Right atrium auricular region (tissue), 2 donors: ENCODE data around the gene MYL11. TPM values are rescaled to one million over a fixed set of nuclear protein-coding genes. Genes with fewer than 3 reads are reported as not detected.

ENCODE experiments used
- DNase-seq: peaks from one replicate; pipeline ENCODE4 v3.0.0-alpha.2; 2019; ENCODE audit warnings: low spot score
- H3K27ac ChIP-seq, 2 donors: fragments of 200-600 bp; sonication (generic); 1 replicate in 1 of 2; 2 replicates in 1 of 2; pipeline ENCODE4 v1.5.1; 2016 to 2019
- H3K27me3 ChIP-seq, 2 donors: fragments of 200-600 bp; sonication (generic); one replicate each; pipeline versions ENCODE4 v1.5.1 to v1.6.0; 2017 to 2019
- H3K36me3 ChIP-seq: fragments of 200-600 bp; sonication (generic); one replicate; pipeline ENCODE4 v1.5.1; 2016
- H3K4me1 ChIP-seq, 2 donors: fragments of 200-600 bp; sonication (generic); one replicate each; pipeline versions ENCODE4 v1.5.1 to v1.6.0; 2017 to 2019
- H3K4me3 ChIP-seq, 2 donors: fragments of 200-600 bp; sonication (generic); 1 replicate in 1 of 2; 2 replicates in 1 of 2; pipeline ENCODE4 v1.5.1; 2017 to 2019; ENCODE audit warnings: mild to moderate bottlenecking in 1 of 2, moderate library complexity in 1 of 2
- H3K9me3 ChIP-seq, 2 donors: fragments of 200-600 bp; sonication (generic); one replicate each; pipeline ENCODE4 v1.5.1; 2019
- CTCF ChIP-seq, 2 donors: fragments of 200-600 bp; sonication (generic); IDR thresholded peaks; one replicate each; pipeline ENCODE4 v1.5.1; 2019; ENCODE audit warnings: antibody characterized with exemption in 2 of 2
- total RNA-seq, 2 donors: library from RNA; depleted of rRNA; stranded (reverse); fragments of >200 nt; gene quantifications; one replicate each; pipeline ENCODE4 v1.1.0, GENCODE V29; 2016

The MYL11 gene
- total RNA-seq, 2 donors from 2014 or later, result not detected

DNA sequence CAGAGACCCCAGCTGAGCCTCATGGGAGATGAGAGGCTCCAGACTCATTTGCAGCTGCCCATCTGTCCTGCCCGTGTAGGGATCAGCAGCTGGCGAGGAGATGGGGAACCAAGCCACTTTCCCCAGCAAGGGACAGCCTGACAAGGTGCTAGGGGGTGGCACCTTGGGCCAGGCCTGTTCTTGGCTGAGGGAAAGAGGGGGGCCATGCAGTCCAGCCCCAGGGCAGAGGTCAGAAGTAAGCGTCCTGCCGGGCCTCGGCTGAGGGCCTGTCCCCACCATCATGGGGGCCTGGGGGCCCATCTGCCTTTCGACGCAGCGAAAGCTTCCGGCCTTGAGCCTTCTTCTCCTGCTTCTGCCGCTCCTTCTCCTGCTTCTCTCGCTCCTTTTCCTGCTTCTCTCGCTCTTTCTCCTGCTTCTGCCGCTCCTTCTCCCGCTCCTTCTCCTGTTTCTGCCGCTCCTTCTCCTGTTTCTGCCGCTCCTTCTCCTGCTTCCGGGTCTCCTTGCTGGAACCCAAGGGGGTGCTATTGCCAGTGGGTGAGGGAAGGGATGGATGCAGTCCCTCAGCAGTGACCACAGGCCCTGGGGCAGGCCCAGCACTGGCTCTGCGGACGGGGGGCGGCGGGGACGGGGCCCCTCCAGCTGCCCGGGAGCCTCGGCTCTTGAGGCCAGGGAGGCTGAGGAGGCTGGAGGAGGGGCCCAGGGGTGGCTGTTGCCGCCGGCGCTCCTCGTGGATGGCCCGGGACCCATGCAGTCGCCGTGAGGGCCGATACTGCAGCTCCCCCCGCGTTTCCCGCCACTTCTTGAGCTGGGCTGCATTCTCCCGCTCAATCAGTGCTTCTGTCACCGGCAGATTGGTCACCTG is 16.7 kb upstream of the MYL11 start:
- no peak for DNase-seq
- Histone ChIP-seq H3K9me3 (no peaks in the 10 kb centered on the region), H3K4me1 (peaks cover 0 to 34% of the 10 kb centered on the region in 2 donors), H3K27me3 (no peaks in the 10 kb centered on the region), H3K36me3 (peaks cover 38% of the 10 kb centered on the region), H3K27ac (no peak overlapping the region), H3K4me3 (no peak overlapping the region)
- no peak for TF ChIP-seq CTCF (IDR thresholded peaks at IDR 0.05)

DNA sequence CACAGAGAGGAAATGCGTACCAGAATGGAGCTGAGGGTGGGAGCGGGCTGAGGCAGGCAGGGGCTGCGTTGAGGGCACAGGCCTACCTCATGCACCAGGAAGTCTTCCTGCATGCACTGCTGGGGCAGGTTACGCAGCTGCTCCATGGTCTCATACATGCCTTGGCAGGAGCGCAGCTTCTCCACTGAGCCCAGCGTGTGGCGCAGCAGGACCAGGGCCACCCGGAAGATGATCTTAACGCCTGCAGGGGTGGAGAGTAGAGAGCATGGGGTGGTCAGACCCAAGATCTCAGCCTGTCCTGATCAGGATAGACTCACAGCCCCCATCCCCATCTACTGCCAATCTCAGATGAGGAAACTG is 16.0 kb upstream of the MYL11 start:
- Histone ChIP-seq H3K9me3 (no peaks in the 10 kb centered on the region), H3K36me3 (peaks cover 38% of the 10 kb centered on the region), H3K4me1 (peaks cover 0 to 28% of the 10 kb centered on the region in 2 donors), H3K27me3 (no peaks in the 10 kb centered on the region), H3K27ac (no peak overlapping the region), H3K4me3 (no peak overlapping the region)
- no peak for DNase-seq
- TF ChIP-seq CTCF (IDR thresholded peaks at IDR 0.05), result no peak

DNA sequence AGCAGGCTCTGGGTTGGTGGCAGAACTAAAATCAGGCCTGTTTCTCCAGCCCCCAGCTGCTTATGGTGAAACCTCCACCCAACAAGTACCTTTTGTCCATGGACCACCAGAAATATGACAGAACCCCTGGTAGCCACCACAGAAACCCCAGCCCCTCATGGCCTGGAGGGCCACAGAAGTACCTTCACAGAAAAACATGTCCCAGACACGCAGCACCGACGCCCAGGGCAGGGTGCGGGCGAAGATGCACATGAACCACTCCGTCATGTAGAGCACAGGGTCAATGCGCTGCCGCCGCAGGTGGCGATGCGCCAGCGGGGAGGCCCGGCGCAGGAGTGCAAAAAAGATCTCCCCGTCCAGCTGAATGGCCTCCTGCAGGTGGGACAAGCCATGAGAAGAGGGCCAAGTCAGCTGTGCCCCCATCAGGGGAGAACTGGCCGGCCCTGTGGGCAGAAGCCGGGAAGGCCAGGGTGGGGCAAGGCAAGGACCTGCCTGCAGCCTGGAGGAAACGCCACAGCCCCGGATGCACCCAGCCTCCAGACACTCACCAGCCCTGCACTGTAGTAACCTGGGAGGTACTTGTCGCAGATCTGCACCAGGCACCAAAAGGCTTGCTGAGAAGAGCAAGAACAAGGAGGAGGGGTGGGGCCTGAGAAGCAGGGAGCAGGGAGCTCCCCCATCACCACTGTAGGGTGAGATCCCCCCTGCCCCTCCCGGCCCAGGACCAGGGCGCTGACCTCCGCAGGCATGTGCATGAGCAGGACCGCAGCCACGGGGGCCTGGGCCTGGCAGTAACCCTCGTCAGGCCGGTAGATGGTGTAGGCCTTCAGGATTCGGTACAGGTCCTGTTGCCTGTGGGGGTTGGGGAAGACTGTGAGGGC is 15.4 kb upstream of the MYL11 start:
- no peak for DNase-seq
- TF ChIP-seq CTCF (IDR thresholded peaks at IDR 0.05), result no peak

DNA sequence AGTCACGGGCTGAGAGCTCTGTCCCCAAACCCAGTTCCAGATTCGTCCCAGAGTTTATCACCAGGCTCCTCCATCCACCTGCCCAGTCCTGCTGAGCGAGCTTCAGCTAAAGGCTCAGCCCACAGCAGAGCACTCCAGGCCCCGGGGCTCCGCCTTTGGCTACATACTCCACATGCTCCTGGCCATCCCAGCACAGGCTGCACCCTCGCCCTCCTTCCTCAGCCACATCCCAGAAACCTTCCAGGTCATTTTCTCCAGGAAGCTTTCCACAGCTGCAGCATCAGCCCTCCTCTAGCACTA is 14.8 kb upstream of the MYL11 start:
- no peak overlapping the region for H3K4me3 ChIP-seq

More for the DNA sequence above, 15.4 kb upstream of the MYL11 start:
- Histone ChIP-seq H3K36me3 (peaks cover 39% of the 10 kb centered on the region), H3K9me3 (no peaks in the 10 kb centered on the region), H3K27me3 (no peaks in the 10 kb centered on the region), H3K4me1 (peaks cover 0 to 22% of the 10 kb centered on the region in 2 donors), H3K27ac (no peak overlapping the region), H3K4me3 (no peak overlapping the region)

GRCh38 chr16:30361180-30361579 is 13.4 kb upstream of the MYL11 start:
- Histone ChIP-seq H3K4me3 (no peak overlapping the region), H3K36me3 (peaks cover 55% of the 10 kb centered on the region), H3K9me3 (no peaks in the 10 kb centered on the region), H3K4me1 (peaks cover 0 to 19% of the 10 kb centered on the region in 2 donors), H3K27me3 (no peaks in the 10 kb centered on the region), H3K27ac (no peak overlapping the region)
- no peak for DNase-seq
- TF ChIP-seq CTCF (IDR thresholded peaks at IDR 0.05), result no peak

More for the DNA sequence above, 14.8 kb upstream of the MYL11 start:
- Histone ChIP-seq H3K36me3 (peaks cover 45% of the 10 kb centered on the region), H3K9me3 (no peaks in the 10 kb centered on the region), H3K27ac (no peak overlapping the region), H3K4me1 (peaks cover 0 to 16% of the 10 kb centered on the region in 2 donors), H3K27me3 (no peaks in the 10 kb centered on the region)
- TF ChIP-seq CTCF (IDR thresholded peaks at IDR 0.05), result no peak
- no peak for DNase-seq
